Measurements from ENCODE around the gene DVL3.
A peak's percentile ranks its signal among the peaks of the same experiment; 100 is the strongest.
"Not testable (repeated sequence)": the region's sequence is repeated elsewhere in the genome, so short reads cannot be mapped to it uniquely, and the experiment has no call there.

DVL3 gene

DNA sequence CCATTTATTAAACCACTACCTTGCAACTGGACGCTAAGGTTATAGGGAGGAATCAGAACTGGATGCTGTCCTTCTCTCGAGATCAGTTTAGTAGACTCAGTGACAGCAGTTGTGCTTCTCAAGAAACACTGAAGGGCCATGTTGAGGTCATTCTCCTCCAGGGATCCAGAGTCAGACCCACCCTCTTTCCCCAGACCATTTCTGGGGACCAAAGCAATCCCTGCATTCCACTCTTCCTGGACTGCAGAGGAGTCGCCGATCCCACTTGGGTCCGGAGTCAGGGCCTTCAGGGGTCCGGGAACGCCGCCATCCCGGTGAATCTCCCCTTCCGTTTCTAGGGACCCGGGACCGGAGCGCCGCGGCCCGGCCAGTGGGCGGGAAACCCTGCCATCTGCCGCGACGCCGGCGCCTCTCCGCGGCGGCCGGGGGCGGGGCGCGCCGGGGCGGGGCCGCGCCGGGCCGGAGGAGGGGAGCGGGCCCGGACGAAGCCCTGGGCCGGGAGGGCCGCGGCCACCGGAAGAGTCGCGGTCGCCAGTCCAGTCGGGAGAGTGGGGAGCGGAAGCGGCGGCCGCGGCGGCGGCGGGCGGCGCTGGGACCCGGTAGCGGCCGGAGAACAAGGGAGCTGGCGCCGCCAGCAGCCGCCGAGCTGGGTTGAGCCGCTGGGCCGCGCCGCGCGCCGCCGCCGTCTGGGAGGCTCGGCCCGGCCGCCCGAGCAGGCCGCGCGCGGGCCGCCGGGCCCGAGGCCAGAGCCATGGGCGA, at the start of gene DVL3:
TSS of gene DVL3 (plus strand) at position 493 of the 759 bp plus-strand sequence. CDS start at position 752, 259 bp downstream.
- DNase-seq = peak; percentile 78

DNA sequence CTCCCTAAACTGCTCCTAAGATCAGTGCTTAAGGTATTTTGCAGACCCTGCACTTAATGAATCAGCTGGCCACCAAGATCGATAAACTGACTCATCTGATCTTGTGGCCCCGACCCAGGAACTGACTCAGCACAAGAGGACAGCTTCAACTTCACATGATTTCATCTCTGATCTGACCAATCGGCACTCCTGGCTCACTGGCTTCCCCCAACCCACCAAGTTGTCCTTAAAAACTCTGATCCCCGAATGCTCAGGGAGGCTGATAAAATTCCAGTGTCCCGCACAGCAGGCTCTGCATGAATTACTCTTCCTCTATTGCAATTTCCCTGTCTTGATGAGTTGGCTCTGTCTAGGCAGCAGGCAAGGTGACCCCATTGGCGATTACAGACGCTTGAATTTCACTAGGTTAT, 44.9 kb upstream of the DVL3 start:
- no peak for DNase-seq

DNA sequence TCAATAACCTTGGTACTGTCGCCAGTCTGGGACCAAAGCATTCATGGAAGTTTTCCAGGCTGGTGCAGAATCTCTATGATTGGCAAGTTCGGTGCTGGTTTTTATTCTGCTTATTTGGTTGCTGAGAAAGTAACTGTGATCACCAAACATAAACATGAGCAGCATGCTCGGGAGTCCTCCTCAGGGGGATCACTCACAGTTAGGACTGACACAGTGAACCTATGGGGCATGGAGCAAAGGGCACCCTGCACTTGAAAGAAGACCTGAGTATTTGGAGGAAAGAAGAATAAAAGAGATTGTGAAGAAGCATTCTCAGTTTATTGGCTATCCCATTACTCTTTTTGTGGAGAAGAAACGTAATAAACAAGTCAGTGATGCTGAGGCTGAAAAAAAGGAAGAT, 39.2 kb upstream of the DVL3 start:
- DNase-seq = no peak

DNA sequence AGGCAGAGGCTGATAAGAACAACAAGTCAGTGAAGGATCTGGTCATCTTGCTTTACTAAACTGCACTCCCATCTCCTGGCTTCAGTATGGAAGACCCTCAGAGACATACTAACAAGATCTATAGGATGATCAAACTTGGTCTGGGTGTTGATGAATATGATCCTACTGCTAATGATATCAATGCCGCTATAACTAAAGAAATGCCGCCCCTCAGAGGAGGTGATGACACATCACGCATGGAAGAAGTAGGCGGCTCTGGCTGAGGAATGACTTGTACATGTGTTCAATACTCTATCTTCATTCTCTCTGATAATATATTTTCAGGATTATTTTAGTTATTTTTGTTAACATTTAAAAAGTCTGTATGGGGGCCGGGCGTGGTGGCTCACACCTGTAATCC, 37.5 kb upstream of the DVL3 start:
- DNase-seq = peak; percentile 23

DNA sequence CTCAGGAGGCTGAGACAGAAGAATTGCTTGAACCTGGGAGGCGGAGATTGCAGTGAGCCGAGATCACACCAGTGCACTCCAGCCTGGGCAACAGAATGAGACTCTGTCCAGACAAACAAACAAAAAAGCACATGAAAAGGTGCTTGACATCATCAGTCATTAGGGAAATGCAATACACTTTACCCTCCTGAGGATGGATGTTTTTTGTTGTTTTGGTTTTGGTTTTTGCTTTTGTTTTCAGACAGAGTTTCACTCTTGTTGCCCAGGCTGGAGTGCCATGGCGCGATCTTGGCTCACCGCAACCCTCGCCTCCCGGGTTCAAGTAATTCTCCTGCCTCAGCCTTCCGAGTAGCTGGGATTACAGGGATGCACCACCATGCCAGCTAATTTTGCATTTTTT, 34.1 kb upstream of the DVL3 start:
- DNase-seq = not testable (repeated sequence)

DNA sequence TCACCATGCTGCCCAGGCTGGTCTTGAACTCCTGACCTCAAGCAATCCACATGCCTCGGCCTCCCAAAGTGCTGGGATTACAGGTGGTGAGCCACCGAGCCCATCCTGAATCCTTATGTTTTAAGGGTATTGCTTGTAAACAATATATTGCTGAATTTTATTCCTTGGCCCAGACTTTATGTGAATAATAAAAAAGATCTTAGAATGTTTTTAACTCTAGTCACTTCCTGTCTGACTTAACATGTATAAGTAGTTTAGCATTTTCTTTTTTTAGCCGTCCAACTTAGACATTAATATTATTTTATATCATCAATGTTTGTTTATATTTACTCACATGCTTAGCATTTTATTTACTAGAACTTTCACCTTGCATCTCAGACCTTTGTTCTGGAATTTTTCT, 29.2 kb upstream of the DVL3 start:
- DNase-seq = no peak

DNA sequence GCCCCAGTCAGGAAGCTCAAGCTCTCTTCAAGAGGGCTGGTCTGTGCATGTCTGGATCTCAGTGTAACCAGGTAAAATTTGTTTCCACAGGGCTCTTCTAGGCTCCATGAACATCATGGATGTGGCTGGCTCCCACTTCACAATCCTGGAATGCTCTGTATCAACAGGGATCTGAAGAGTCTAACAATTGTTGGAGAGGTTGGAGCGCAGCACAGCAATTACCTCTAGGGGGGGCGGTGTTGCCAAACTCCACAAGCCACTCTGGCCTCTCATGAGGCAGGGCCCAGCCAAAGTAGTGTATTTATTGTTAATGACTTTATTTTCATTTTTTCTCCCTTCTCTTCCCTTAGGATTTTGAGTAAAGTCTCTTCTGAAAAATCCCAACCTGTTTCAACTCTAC, 26.2 kb upstream of the DVL3 start:
- peak; percentile 54 for DNase-seq

DNA sequence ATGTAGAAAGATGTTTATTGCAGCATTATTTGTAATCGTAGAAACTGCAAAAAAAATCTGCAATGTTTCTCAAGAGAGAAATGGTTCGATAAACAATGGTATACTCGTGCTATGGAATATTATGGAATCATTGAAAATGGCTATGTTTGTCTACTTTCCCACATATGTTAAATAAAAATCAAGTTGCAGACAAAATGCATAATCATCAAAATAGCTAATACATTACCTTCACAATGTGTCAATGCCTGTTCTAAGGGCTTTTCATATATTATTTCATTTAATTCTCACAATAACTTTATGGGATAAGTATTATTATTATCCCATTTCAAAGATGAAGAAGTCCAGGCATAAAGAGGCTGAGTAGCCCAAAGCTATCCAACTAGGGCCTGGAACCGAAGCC, 22.2 kb upstream of the DVL3 start:
- no peak for DNase-seq

DNA sequence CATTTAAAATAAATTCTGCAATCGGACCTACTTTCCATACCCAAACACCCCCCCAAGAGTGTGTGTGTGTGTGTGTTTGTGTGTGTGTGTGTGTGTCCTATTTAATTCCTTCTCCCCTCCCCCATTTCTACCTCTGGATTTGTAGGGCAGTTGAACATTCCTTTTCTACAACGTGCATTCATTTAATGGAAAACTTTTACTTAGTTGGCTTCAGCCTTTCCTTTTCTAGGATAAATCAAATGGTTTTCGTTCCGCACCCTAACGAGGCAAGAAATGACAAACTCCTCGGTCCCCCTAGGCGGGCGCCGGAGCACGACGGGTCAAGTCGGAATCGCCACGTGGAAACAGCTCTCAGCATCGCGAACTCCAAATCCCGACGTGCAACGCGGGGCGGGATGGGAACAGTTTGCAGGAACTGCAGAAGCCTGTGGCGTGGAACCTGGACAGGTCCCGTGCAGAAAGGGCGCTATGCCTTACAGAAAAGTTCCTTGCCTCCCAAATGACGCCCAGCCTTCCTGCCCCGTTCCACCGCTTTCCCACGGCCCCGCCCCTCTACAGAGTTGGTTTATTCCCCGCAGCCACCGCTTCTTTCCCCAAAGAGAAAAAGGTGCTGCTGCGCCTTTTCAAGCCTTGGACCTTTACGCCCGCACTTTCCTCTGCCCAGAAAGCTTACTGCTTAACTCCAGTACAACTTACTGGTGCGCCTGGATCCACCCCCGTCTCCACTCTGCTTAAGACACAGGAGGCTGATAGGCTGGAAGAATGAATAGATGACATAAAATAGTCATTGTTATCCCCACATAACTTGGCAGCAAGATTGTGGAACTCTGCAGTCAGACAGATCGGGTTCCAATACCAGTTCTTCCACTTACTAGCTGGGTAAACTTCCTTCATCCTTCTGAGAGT, 21.1 kb upstream of the DVL3 start:
- peak; percentile 89 for DNase-seq

DNA sequence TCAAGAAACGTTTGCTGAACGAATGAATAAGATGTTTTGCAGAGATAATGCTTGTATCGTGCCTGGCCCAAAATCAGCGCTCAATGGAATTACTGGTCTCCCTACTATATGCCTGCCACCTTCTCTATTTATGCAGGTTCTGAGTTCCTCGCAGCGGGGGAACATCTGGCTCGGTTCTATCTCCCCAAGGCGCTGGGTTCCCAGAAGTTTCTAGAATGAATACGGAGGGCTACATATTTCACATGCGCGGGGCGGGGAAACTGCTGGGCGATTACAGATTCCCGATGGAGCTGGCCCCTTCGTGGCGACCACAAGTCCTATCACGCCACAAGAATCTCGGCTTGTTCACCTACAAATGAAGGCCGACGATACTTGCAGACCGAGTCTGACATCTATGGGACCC, 20.4 kb upstream of the DVL3 start:
- no peak for DNase-seq

DNA sequence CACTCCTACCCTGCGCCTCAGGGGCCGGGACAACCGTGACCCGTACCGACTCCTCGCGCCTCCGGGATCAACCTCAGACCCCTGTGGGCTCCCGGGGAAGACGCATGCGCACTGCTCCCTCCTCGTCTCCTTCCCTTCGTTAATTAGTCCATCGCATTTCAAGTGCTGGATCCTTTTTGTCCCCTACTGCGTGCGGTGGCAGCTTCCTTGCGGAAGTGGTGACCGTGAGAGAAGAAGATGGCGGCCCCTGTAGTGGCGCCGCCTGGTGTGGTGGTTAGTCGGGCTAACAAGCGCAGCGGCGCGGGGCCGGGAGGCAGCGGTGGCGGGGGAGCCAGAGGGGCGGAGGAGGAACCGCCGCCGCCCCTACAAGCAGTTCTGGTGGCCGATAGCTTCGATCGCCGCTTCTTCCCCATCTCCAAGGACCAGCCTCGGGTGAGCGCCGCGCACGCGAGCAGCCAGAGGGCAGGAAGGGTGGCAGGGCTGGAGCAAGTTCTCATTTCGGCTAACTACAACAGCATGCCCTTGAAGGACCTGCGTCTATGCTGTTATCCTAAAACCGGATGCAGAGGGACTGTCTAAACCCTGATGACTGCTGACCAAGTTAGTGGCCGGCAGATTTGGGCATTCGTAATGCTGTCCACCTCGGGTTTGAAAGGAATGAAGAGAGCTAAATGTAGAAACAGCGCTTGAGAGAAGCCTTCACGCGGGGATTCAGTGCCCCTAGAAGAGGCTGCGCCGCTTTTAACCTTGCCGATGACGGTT, 19.8 kb upstream of the DVL3 start, which contains the start of gene EIF2B5:
TSS of gene EIF2B5 (plus strand) at position 210 of the 762 bp plus-strand sequence. CDS start at position 238, 28 bp downstream.
- DNase-seq = peak; percentile 93

DNA sequence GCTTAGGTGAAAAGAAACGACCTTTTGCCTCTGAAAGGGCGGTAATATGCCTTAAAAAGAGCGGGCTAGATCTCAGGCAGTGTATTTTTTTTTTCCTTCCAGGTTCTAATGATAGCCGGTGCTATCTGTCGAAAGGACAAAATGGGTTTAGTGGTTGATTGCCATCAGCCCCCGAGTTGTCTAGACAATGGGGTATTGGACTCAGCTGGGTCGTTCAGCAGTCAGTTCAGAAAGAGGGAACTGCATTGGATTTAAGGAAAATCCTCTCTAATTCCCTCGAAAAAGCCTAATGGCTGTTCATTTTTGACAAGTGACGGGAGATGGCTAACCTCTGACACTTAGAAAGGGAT, 19.3 kb upstream of the DVL3 start:
- no peak for DNase-seq

DNA sequence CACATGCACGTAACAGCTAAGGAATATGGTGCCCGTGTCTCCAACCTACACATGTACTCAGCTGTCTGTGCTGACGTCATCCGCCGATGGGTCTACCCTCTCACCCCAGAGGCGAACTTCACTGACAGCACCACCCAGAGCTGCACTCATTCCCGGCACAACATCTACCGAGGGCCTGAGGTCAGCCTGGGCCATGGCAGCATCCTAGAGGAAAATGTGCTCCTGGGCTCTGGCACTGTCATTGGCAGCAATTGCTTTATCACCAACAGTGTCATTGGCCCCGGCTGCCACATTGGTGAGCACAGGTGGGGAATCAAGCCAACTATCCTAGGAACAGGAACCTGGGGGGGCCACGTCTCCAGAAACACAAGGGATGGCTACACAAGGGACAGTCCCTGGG, 14.7 kb upstream of the DVL3 start:
- DNase-seq = no peak

DNA sequence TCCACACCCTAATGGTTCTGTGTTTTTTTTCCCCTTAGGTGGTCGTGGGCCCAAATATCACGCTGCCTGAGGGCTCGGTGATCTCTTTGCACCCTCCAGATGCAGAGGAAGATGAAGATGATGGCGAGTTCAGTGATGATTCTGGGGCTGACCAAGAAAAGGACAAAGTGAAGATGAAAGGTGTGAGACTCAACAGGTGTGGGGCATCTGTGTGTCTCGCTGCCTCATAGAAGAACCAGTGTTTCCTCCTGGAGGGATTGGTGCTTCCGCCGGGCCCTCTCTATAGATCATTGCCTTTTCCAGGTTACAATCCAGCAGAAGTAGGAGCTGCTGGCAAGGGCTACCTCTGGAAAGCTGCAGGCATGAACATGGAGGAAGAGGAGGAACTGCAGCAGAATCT, 13.0 kb upstream of the DVL3 start:
- DNase-seq = no peak

DNA sequence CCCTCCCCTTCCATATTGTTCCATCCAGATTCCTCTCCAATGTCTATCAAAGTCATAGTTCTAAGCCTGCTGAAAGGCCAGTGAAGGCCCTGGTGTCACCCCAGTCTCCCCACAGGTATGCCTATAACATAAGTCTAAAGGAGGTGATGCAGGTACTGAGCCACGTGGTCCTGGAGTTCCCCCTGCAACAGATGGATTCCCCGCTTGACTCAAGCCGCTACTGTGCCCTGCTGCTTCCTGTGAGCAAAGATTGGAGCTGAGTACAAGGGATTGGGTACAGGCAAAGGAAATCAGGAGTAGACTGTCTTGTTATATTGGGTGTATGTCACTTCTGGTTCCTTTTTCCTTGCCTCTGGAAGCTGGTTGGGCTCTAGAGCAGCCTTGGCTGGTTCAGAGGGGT, 11.8 kb upstream of the DVL3 start:
- DNase-seq = no peak

DNA sequence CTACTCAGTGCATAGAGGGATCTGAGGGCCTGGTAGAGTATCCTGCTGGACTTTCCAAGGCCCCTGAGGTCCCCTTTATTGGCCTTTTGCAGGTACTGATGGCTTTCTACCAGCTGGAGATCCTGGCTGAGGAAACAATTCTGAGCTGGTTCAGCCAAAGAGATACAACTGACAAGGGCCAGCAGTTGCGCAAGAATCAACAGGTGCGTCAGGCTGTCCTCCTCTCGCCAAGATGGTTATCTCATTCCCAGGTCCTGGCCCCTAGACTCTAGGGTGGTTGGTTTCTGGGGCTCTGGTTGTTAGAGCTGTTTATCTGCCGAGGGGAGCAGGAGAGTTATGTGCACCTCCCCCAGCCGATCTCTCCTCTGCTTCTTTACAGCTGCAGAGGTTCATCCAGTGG, 10.7 kb upstream of the DVL3 start:
- DNase-seq = no peak

DNA sequence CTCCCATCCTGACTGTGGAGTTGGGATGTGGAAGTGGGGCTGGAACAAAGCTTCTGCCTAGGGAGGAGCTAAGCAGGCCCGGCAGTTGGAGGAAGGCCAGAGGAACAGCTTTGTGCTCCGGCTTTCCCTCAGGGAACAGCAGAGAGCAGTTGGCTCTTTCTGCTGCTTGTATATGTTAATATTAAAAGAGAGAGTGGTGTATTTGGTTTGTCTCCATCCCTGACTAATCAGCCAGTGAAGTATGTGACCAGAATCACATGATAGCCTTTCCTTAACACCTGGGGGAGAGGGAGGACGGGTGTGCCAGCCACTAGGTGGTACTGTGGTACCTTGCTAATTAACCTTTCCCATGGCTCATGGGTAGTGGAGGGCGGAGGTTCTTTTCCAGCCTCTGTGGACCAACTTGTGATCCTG, 10.1 kb upstream of the DVL3 start:
- DNase-seq = peak; percentile 80

DNA sequence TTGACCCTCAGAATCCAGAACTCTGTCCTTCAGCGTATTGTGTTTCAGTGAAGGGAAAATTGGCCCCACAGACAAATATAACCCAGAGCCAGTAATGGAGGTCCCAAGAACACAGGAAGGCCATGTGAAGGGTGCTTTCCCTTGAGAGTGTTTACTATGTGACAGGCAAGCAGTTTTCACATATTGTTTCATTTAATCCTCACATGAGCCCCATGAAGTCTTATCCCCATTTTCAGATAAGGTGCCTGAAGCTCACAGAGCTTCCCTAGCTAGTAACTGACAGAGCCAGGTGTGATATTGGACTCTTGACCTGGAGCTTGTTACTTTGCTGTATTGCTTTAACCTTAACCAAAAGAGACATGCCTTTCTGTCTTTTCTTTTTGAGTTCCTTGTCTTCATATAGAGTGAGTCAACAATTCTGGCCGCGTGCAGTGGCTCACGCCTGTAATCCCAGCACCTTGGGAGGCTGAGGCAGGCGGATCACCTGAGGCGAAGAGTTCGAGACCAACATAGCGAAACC, 9.4 kb upstream of the DVL3 start:
- no peak for DNase-seq

DNA sequence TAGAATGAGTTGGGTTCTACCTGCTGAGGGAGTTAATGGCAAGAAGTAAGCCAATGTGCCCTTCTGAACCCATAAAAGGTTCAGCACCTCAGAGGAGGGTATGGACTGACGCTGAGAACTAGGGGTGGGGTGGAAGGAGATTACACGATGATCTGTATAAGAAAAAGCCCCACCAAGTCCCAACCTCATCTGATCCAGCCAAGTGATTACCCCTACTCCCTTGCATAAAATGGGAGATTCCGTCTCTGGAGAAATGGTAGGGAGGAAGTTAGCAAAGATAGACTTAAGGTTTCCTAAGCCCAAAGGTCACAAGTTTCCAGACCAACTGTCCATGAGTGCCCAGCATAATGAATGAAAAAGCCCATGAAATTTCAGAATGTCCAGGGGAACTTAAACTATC, 7.1 kb upstream of the DVL3 start:
- no peak for DNase-seq

DNA sequence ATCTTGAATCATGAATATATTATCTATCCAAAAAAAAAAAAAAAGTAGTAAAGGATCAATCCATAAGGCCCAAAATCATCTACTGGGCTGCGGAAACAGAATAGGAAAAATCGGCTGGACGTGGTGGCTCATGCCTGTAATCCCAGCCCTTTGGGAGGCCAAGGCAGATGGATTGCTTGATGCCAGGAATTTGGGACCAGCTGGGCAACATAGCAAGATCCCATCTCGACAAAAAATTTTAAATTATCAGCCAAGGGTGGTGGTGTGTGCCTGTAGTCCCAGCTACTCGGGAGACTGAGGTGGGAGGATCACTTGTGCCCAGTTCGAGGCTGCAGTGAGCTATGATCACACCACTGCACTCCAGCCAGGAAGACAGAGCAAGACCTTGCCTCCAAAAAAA, 6.1 kb upstream of the DVL3 start:
- DNase-seq = no peak

DNA sequence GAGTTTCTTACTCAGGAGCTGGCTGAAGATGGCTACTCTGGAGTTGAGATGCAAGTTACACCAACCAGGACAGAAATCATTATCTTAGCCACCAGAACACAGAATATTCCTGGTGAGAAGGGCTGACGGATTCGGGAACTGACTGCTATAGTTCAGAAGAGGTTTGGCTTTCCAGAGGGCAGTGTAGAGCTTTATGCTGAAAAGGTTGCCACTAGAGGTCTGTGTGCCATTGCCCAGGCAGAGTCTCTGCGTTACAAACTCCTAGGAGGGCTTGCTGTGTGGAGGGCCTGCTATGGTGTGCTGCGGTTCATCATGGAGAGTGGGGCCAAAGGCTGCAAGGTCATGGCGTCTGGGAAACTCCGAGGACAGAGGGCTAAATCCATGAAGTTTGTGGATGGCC, 5.4 kb upstream of the DVL3 start:
- DNase-seq = not testable (repeated sequence)

DNA sequence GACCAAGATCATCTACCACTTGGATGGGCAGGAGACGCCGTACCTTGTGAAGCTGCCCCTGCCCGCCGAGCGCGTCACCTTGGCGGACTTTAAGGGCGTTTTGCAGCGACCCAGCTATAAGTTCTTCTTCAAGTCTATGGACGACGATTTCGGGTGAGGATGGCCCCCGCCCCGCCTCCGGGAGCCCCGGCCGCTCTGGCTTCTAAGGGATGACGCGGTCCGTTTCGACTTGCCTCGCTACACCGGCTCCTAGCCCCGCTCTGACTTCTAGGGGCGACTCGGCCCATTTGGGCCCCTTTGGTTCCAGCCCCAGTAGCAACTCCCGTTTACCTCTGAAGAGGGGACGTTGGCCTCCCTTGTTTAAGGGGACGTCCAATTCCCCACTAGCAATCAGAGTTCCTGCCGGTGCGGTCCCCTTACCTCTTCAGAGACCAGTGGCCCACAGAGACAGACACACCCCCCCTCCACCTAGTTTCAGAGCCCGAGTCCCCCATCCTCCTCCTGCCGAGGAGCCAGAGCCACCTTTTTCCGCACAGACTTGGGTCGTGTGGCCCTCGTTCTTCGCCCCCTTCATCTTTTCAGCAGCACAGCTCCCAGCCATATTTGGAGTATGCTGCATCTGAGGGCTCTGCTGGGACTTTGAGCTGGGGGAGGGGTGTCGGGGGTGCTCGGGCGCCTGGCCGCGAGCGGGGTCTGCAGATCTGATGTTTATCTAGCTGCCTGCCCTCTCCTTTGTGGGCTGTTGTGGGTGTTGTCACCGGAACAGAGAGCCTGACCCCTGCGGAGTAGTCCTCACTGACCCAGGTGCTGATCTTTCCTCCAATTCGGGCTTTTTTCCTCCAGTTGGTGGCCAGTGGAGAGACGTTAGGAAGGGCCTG, 706 bp downstream of the DVL3 start:
- peak; percentile 71 for DNase-seq
